ENCODE data around the gene PDCD4. TPM values are rescaled to one million over a fixed set of nuclear protein-coding genes. Genes with fewer than 3 reads are reported as not detected.

The PDCD4 gene
- total RNA-seq, 1 experiment from 2014 or later, result 63.0 TPM

GRCh38 chr10:110927461-110927860 is 55.7 kb downstream of the PDCD4 start:
- Histone ChIP-seq H3K79me2 (ENCODE audit: insufficient read depth, low read length) (peaks cover 93% of the 10 kb centered on the region), H3K4me2 (ENCODE audit: low read length) (no peak overlapping the region), H3K27me3 (ENCODE audit: insufficient read depth, low read length) (no peaks in the 10 kb centered on the region), H2AFZ (ENCODE audit: low read depth, low read length, poor library complexity, severe bottlenecking) (no peak overlapping the region), H3K4me1 (ENCODE audit: control insufficient read depth in 1 of 2, insufficient read depth in 2 of 2, low read length in 2 of 2) (peaks cover 0 to 7% of the 10 kb centered on the region in 2 experiments; a peak in 2 of 4 replicates), H3K9me2 (ENCODE audit: insufficient read depth) (no peaks in the 10 kb centered on the region), H3K36me3 (ENCODE audit: control insufficient read depth in 1 of 2, insufficient read depth in 2 of 2, low read length in 2 of 2) (no peaks in the 10 kb centered on the region), H3K9ac (ENCODE audit: low read length) (no peak overlapping the region), H4K20me1 (ENCODE audit: insufficient read depth) (no peaks in the 10 kb centered on the region; the same call in none of the 2 replicates), H3K9me3 (ENCODE audit: control insufficient read depth in 1 of 2, insufficient read depth in 1 of 2, low read depth in 1 of 2, low read length in 2 of 2) (no peaks in the 10 kb centered on the region), H3K4me3 (replicated peaks in 1 of 2; ENCODE audit: low read depth in 1 of 2, low read length in 2 of 2) (no peak overlapping the region), H3K27ac (ENCODE audit: low read depth, low read length) (no peak overlapping the region)
- no peak for ATAC-seq
- ChIA-PET RAD21 (ENCODE audit: low non-redundant PET in 1 of 2, low total read pairs in 2 of 2, uncharacterized antibody in 2 of 2, unreplicated experiment in 2 of 2) (no interaction called here), POLR2A (interaction anchor here (4.4 kb wide), 1 partner anchor 9 kb away, joined by 19 read pairs; the partner anchor contains the start of genes BBIP1 and SHOC2), CTCF (interaction anchor here (0.5 to 1.1 kb wide), 2 partner anchors 12 to 622 kb away, joined by 3 read pairs; no protein-coding TSS in a partner anchor)
- TF ChIP-seq EGR1 (IDR thresholded peaks at IDR 0.05; ENCODE audit: low read depth) (no peak), ATF3 (IDR thresholded peaks at IDR 0.05) (no peak), CBX3 (IDR thresholded peaks at IDR 0.05; ENCODE audit: low read depth) (no peak), POLR2A (IDR thresholded peaks at IDR 0.05; ENCODE audit: borderline replicate concordance, extremely low read depth, insufficient read depth, insufficient read length) (no peak), EZH2phosphoT487 (IDR thresholded peaks at IDR 0.05; ENCODE audit: borderline replicate concordance) (no peak), SRF (IDR thresholded peaks at IDR 0.05; ENCODE audit: low read depth) (no peak), ZNF274 (IDR thresholded peaks at IDR 0.05; ENCODE audit: low read depth, low read length) (no peak), EZH2 (IDR thresholded peaks at IDR 0.05) (no peak), CEBPB (IDR thresholded peaks at IDR 0.05; ENCODE audit: low read depth) (no peak), ZBTB33 (IDR thresholded peaks at IDR 0.05; ENCODE audit: extremely low read depth, insufficient replicate concordance, low read length) (no peak)
- intact Hi-C loops (cut with micrococcal nuclease), result no loop called here
- DNase-seq (ENCODE audit: low read depth, low spot score), result no peak
- no TSS peak for BruUV-seq (replicated peaks)

All from HCT116 (cell line).